ENCODE results near the gene ARHGAP45. TPM values are rescaled to one million over a fixed set of nuclear protein-coding genes. Genes with fewer than 3 reads are reported as not detected.
A peak's percentile ranks its signal among the peaks of the same experiment; 100 is the strongest.

ARHGAP45 gene
- total and polyA plus RNA-seq, 2 of the 8 experiments (the other 6 are each of a cell fraction or from before 2014, with no cell fraction given): 31.4 to 41.8 TPM

GRCh38 chr19:1026783-1027649 lies 40.0 kb upstream of the ARHGAP45 start (continued):
- TF ChIP-seq CHD7 (IDR thresholded peaks at IDR 0.05; ENCODE audit: insufficient replicate concordance, low read length) (peak; percentile 49), CHD2 (IDR thresholded peaks at IDR 0.05; ENCODE audit: low read length) (no peak), HDAC6 (IDR thresholded peaks at IDR 0.05; ENCODE audit: low read depth, low read length) (no peak), RAD21 (IDR thresholded peaks at IDR 0.05 in 1 of 2, conservative IDR thresholded peaks at IDR 0.05 in 1 of 2; ENCODE audit: low read depth in 2 of 2, low read length in 2 of 2) (no peak), CHD1 (IDR thresholded peaks at IDR 0.05; ENCODE audit: low read depth, low read length) (peak; percentile 54; the same call in 1 of the 2 replicates), E2F6 (IDR thresholded peaks at IDR 0.05) (no peak), SUZ12 (IDR thresholded peaks at IDR 0.05; ENCODE audit: low read length) (no peak), EGR1 (IDR thresholded peaks at IDR 0.05; ENCODE audit: borderline replicate concordance, low read depth, low read length) (no peak), SRF (IDR thresholded peaks at IDR 0.05; ENCODE audit: low read depth, low read length) (no peak)
